Cortex of kidney (tissue), 1 donor: Measurements from ENCODE around the gene RALGAPA1.
"Not testable (repeated sequence)": the region's sequence is repeated elsewhere in the genome, so short reads cannot be mapped to it uniquely, and the experiment has no call there.

ENCODE experiments used
- DNase-seq: peaks from one replicate; lab custom pipeline; 2025; lab: John Stamatoyannopoulos, UW

The RALGAPA1 gene

DNA sequence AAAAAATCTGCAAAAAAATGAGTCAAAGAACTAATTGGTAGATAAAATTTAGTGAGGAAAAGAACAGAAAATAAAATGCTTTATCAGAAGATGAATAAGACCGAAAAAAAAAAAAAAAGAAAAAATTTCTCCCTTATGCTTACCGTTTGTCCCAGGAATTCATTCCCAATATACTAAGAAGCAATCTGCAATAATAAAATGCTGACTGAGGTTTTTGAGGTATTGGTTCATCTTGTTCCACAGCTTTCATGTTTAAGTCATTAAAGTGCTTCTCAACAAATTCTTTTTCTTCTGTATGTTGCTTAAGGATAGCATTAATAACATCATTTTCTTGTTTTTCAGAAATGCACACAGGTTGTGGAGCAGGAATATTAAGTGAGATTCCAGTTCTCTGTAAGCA is 182.1 kb downstream of the RALGAPA1 start:
- DNase-seq, result not testable (repeated sequence)

- not testable (repeated sequence) for DNase-seq
Observed at GRCh38 chr14:35621996-35622395, 187.1 kb downstream of the RALGAPA1 start.

DNA sequence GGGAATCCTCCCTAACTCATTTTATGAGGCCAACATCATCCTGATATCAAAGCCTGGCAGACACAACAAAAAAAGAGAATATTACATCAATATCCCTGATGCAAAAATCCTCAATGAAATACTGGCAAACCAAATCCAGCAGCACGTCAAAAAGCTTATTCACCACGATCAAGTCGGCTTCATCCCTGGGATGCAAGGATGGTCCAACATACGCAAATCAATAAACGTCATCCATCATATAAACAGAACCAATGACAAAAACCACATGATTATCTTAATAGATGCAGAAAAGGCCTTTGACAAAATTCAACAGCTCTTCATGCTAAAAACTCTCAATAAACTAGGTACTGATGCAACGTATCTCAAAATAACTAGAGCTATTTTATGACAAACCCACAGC is 189.1 kb downstream of the RALGAPA1 start:
- not testable (repeated sequence) for DNase-seq

GRCh38 chr14:35619461-35619860 is 189.6 kb downstream of the RALGAPA1 start:
- DNase-seq, result not testable (repeated sequence)

DNA sequence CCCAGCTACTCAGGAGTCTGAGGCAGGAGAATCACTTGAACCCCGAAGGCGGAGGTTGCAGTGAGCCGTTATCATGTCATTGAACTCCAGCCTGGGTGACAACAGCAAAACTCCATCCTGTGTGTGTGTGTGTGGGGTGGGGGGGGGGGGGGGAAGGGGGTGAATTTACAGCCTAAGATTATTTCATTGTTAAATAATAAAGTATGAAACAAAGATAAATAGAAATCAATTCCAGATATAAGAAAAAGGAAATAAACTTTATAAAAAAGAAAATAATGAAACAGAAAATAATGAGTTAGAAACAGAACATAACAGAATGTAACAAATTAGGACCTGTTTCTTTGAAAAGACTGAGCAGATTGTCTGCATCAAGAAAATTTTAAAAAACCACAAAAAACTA is 191.6 kb downstream of the RALGAPA1 start:
- no peak for DNase-seq

DNA sequence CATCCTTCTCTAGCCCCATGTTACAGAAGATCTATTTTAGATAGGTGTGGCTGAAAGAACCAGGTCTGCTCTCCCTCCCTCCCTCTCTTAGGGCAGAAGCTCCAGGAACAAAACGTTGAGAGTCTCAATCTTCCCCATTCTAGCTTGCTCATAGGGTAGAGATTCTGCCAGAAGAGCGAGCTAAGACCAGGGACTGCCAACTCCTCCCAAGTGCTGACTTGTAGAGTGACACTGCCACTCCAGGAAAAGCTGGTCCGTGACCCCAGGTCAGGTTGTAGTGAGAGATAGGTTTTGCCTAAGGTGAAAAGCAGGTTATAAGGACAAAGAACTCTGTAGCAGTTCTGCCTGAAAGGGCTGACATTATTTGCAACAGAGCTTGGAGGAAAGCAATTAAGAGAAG is 201.7 kb downstream of the RALGAPA1 start:
- no peak for DNase-seq

GRCh38 chr14:35600253-35600652 is 208.8 kb downstream of the RALGAPA1 start:
- no peak for DNase-seq

DNA sequence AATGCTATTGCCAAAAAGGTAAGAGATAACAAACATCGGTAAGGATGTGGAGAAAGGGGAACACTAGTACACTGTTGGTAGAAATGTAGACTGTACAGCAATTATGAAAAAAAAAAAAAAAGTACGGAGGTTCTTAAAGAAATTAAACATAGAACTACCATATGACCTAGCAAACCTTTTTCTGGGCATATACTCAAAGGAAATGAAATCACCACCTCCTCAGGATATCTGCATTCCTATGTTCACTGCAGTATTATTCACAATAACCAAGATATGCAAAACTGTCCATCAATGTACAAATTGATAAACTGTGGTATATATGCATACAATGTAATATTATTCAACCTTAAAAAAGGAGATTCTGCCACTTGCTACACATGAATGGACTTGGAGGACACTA is 214.5 kb downstream of the RALGAPA1 start:
- no peak for DNase-seq

DNA sequence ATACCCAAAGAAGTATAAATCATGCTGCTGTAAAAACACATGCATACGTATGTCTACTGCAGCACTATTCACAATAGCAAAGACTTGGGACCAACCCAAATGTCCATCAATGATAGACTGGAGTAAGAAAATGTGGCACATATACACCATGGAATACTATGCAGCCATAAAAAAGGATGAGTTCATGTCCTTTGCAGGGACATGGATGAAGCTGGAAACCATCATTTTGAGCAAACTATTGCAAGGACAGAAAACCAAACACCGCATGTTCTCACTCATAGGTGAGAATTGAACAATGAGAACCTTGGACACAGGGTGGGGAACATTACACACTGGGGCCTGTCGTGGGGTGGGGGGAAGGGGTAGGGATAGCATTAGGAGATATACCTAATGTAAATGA is 221.7 kb downstream of the RALGAPA1 start:
- not testable (repeated sequence) for DNase-seq

- DNase-seq, result no peak
Observed at GRCh38 chr14:35578639-35579038, 230.5 kb downstream of the RALGAPA1 start.

DNA sequence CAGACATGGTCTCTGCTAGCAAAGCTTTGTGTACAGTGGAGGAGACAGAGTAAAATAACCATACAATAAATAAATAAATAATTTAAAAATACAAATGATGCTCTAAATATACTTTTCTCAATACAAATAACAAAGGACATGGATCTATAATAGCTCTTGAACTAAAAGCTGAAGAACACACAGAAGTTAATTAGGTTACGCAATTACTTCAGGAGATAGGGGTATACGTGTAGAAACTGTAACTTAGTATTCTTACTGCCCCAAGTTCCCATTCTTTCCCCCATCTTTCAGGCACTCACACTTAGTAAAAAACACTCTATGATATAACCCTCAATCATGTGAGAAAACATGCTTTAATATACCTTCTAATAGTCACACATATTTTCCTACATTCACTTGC is 231.0 kb downstream of the RALGAPA1 start:
- no peak for DNase-seq

DNA sequence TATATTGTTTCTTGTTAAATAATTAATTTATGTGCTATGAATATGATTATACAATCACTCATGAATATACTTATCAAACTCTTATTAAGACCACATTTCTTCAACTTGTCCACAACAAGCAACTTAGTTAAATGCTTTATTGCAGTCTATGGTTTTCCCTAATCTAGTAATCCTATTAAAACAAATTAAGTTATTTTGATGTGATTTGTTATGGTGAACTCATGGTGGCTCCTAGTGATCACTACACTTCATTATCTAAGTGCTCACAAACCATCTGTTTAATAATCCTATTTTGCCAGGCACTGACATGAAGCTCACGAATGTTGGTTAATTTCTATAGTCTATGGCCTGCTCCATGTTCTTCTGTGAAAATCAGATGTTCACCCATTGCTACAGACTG is 232.2 kb downstream of the RALGAPA1 start:
- no peak for DNase-seq

GRCh38 chr14:35576260-35576659 is 232.8 kb downstream of the RALGAPA1 start:
- DNase-seq, result no peak

DNA sequence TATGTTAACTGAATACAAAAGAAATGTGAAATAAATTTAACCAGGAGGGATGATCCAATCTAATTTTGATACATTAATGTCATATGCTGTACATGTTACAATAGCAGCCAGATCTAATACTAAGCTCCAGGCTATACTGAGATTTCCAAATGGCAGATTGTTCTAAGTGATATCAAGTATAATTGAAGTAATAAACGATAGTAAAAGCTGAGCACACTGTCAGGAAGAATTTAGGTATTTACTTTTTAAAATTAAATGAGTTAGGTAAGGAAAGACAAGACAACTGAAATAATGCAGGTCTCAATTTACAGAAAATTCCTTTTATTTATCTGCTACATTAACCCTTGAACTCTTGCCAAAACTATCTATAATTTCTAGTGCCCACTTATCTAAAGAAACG is 235.2 kb downstream of the RALGAPA1 start:
- DNase-seq, result no peak

GRCh38 chr14:35571598-35571997 is 237.5 kb downstream of the RALGAPA1 start:
- no peak for DNase-seq

DNA sequence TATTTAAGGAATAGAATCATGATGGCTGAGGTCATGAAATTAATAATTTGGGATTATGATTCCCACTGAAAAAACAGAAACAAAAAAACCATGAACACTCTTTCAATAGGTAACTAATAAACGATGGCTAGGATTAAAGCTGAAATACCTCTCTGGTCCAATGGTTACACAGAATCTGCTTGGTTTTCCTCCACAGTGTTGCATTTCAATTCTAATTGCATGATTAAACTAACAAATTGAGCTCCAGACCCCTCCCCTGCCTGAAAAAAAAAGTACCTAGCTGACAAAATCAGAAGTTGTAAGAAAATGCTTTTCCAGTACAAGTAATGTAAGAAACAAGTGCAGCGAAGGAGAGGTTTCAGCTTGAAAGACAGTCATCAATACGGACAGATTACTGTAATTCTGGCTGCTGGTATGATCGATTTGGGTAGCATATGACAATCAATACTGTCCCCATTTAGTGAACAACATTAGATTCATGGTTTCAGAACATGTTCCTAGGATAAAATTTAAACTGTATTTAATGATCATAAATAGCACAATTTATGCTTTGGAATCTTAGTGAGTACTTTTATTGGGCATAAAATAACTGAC is 243.1 kb downstream of the RALGAPA1 start:
- no peak for DNase-seq

GRCh38 chr14:35558680-35559079 is 250.4 kb downstream of the RALGAPA1 start:
- DNase-seq, result no peak

DNA sequence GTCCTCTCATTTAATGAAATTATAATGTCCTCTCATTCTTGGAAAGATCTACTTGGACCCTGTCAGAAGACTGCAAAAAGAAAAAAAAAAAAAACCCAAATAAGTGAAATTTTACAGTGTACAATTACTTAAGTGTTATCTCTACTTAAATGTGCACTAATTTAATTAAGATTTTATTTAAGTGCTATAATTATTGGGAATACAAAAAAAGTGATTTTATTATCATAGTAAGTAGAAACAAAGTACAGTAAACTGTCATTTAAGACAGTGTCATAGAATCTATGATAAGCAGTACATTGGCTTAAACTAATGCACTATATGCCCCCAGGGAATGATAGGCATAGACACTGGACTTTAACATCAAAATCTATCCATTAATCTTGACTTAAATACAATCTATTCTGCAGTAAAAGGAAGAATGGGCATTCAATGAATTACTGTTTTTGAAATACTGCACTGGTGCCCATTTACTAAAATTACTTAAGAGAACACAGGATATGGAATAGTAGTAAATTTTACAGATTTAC is 251.8 kb downstream of the RALGAPA1 start:
- DNase-seq, result no peak

GRCh38 chr14:35556548-35556947 is 252.5 kb downstream of the RALGAPA1 start:
- DNase-seq, result no peak

- no peak for DNase-seq
Observed at GRCh38 chr14:35553808-35554207, 255.3 kb downstream of the RALGAPA1 start.

DNA sequence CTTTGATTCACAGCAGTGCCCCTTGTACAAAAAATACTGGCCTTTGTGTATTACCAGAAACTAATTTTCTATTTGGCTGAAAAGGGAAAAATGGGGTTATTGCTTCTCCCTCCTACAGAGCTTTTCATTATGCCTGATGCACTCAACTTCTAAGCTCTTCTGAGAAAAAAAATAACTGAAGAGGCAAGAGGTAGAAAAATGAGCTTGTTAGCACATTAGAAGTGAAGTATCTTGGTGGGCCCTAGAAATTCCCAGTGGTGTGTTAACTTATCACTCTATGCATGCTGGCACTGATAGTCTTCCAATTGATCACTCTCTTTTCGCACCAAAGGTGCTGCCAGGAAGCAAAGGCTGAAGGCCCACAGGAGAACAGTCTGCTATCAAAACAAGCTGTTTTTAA is 258.0 kb downstream of the RALGAPA1 start:
- no peak for DNase-seq

- no peak for DNase-seq
Observed at GRCh38 chr14:35549551-35549950, 259.5 kb downstream of the RALGAPA1 start.

GRCh38 chr14:35543006-35543405 is 266.1 kb downstream of the RALGAPA1 start:
- no peak for DNase-seq

DNA sequence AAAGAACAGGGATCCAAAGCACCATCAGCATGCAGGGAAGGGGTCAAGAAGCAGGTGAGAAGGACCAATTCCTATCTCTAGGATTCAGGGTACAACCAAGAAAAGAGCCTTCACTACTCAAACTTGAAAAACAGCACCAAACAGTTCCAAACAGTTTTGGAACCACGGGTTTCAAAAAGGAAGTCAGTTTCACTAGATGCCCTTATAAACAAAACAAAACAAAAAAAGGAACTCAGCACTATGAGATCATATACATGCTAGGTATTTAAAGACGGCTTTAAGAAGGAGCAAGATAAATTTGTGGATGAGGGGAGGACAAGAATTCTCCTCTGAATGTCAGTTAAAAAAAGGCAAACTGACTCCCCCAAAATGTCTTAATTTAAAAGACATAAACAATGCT is 269.1 kb downstream of the RALGAPA1 start:
- DNase-seq, result no peak
